GM12875 (cell line): ENCODE data around the gene TNNI3K.

Source experiments
- H3K4me3 ChIP-seq: one replicate; pipeline ENCODE4 v1.5.1; 2011; ENCODE audit warnings: low read depth, low read length, control low read depth
- TF ChIP-seq, protein P1 (sequence below): IDR thresholded peaks from 2 replicates; pipeline ENCODE4 v1.5.1; 2011; ENCODE audit warnings: low read depth, mild to moderate bottlenecking, control low read depth, inconsistent platforms, low read length, moderate library complexity, borderline replicate concordance; ENCODE audit not compliant: insufficient read depth

The TNNI3K gene

GRCh38 chr1:74402873-74403272, 167.7 kb downstream of the TNNI3K start:
- no peak overlapping the region for H3K4me3 ChIP-seq
- TF ChIP-seq, protein P1, sequence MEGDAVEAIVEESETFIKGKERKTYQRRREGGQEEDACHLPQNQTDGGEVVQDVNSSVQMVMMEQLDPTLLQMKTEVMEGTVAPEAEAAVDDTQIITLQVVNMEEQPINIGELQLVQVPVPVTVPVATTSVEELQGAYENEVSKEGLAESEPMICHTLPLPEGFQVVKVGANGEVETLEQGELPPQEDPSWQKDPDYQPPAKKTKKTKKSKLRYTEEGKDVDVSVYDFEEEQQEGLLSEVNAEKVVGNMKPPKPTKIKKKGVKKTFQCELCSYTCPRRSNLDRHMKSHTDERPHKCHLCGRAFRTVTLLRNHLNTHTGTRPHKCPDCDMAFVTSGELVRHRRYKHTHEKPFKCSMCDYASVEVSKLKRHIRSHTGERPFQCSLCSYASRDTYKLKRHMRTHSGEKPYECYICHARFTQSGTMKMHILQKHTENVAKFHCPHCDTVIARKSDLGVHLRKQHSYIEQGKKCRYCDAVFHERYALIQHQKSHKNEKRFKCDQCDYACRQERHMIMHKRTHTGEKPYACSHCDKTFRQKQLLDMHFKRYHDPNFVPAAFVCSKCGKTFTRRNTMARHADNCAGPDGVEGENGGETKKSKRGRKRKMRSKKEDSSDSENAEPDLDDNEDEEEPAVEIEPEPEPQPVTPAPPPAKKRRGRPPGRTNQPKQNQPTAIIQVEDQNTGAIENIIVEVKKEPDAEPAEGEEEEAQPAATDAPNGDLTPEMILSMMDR, result no peak

- TF ChIP-seq, protein P1, result no peak
These were observed 168.4 kb downstream of the TNNI3K start for GRCh38 chr1:74403606-74404005.

GRCh38 chr1:74406759-74407158, 171.6 kb downstream of the TNNI3K start:
- H3K4me3 ChIP-seq, result no peak overlapping the region
- TF ChIP-seq, protein P1, result no peak

More at GRCh38 chr1:74403606-74404005, 168.4 kb downstream of the TNNI3K start:
- H3K4me3 ChIP-seq, result no peak overlapping the region

DNA sequence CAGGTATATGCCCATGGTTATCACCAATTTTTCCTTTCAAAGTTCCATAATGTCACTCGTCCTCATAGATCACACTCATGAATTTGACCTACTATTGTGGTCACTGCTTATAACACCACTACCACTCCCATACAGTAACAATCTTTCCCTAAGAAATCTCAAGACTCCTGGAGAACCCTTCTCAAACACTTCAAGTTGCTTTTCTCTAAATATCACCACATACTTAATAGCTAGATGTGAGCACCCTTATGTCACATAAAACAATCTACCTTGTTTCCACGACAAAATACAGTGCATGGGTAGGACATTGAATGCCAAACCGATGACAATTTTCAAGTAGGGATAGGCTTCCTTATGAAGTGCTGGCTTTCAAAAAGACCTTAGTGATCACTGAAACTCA, 172.7 kb downstream of the TNNI3K start:
- TF ChIP-seq, protein P1, result no peak

DNA sequence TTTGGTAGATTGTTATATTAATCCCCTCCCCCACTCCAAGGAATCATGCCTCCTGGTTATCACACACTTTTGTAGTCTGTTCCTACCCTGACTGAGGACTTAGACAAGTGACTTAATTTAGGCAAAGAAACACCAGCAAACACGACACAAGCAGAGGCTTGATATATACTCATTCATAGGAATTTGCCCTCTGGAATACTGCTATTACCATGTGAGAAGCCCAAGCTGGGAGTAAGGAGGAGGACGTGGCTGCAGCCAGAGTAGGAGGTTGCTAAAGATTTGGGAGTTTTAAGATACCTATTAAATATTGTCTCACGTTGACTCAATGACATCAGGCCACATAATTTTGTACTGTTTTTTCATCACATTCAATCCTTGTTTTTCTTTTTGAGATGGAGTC, 177.1 kb downstream of the TNNI3K start:
- no peak overlapping the region for H3K4me3 ChIP-seq
- TF ChIP-seq, protein P1, result no peak

More for the DNA sequence above, 172.7 kb downstream of the TNNI3K start:
- H3K4me3 ChIP-seq, result no peak overlapping the region

- no peak overlapping the region for H3K4me3 ChIP-seq
- TF ChIP-seq, protein P1, result no peak
These were observed 180.7 kb downstream of the TNNI3K start for GRCh38 chr1:74415935-74416334.

GRCh38 chr1:74419611-74420010, 184.4 kb downstream of the TNNI3K start:
- H3K4me3 ChIP-seq, result no peak overlapping the region
- TF ChIP-seq, protein P1, result no peak
